H9 (cell line): ENCODE measurements around the gene SP100. TPM values are rescaled to one million over a fixed set of nuclear protein-coding genes. Genes with fewer than 3 reads are reported as not detected.
"Not testable (repeated sequence)": the region's sequence is repeated elsewhere in the genome, so short reads cannot be mapped to it uniquely, and the experiment has no call there.

Experiments used
- DNase-seq: peaks from one replicate; pipeline ENCODE4 v3.0.0-alpha.2; 2017
- H2AFZ ChIP-seq: one replicate; pipeline ENCODE4 v1.6.1; 2013; ENCODE audit warnings: mild to moderate bottlenecking, low read length, control low read depth, moderate library complexity
- H2AK5ac ChIP-seq: 2 replicates; pipeline ENCODE4 v1.6.1; 2013; ENCODE audit warnings: low read length, control low read depth, mixed read lengths; ENCODE audit not compliant: insufficient read length
- H2BK120ac ChIP-seq: one replicate; pipeline ENCODE4 v1.6.1; 2013; ENCODE audit warnings: low read depth, mild to moderate bottlenecking, low read length, control low read depth, inconsistent platforms; ENCODE audit not compliant: poor library complexity, severe bottlenecking
- H2BK12ac ChIP-seq: 2 replicates; pipeline ENCODE4 v1.6.1; 2013; ENCODE audit warnings: low read length, control low read depth, mixed read lengths, low read depth; ENCODE audit not compliant: insufficient read length
- H2BK15ac ChIP-seq: 2 replicates; pipeline ENCODE4 v1.6.1; 2013; ENCODE audit warnings: low read depth, low read length, control low read depth
- H2BK20ac ChIP-seq: one replicate; pipeline ENCODE4 v1.6.1; 2013; ENCODE audit warnings: low read depth, mild to moderate bottlenecking, low read length, control low read depth, inconsistent platforms; ENCODE audit not compliant: poor library complexity, severe bottlenecking
- H2BK5ac ChIP-seq: 2 replicates; pipeline ENCODE4 v1.6.1; 2013; ENCODE audit warnings: low read length, control low read depth, mixed read lengths; ENCODE audit not compliant: insufficient read length
- H3K14ac ChIP-seq: 2 replicates; pipeline ENCODE4 v1.6.1; 2013; ENCODE audit warnings: low read length, control low read depth; ENCODE audit not compliant: insufficient read depth
- H3K18ac ChIP-seq: 2 replicates; pipeline ENCODE4 v1.6.1; 2013; ENCODE audit warnings: low read depth, mild to moderate bottlenecking, mixed read lengths, low read length, control low read depth; ENCODE audit not compliant: insufficient read length
- H3K23ac ChIP-seq: 2 replicates; pipeline ENCODE4 v1.6.1; 2013; ENCODE audit warnings: low read length, control low read depth, mixed read lengths, low read depth; ENCODE audit not compliant: insufficient read length
- H3K23me2 ChIP-seq: 2 replicates; pipeline ENCODE4 v1.6.1; 2013; ENCODE audit warnings: low read depth, mild to moderate bottlenecking, mixed read lengths, low read length, control low read depth; ENCODE audit not compliant: insufficient read length, poor library complexity, severe bottlenecking
- H3K27ac ChIP-seq: 2 replicates; pipeline ENCODE4 v1.5.1; 2013; ENCODE audit warnings: low read length, control low read depth, mixed read lengths, low read depth; ENCODE audit not compliant: insufficient read length
- H3K27me3 ChIP-seq: 2 replicates; pipeline ENCODE4 v1.6.1; 2013; ENCODE audit warnings: low read length, control low read depth, inconsistent platforms; ENCODE audit not compliant: insufficient read depth
- H3K4ac ChIP-seq: 2 replicates; pipeline ENCODE4 v1.6.1; 2013; ENCODE audit warnings: low read depth, mild to moderate bottlenecking, control low read depth, inconsistent platforms, low read length, moderate library complexity
- H3K4me1 ChIP-seq: 2 replicates; pipeline ENCODE4 v1.6.1; 2013; ENCODE audit warnings: low read length, control low read depth, inconsistent platforms; ENCODE audit not compliant: insufficient read depth
- H3K4me2 ChIP-seq: 2 replicates; pipeline ENCODE4 v1.6.1; 2013; ENCODE audit warnings: low read length, control low read depth, mixed read lengths; ENCODE audit not compliant: insufficient read length, insufficient read depth
- H3K56ac ChIP-seq: 2 replicates; pipeline ENCODE4 v1.6.1; 2013; ENCODE audit warnings: low read depth, mild to moderate bottlenecking, mixed read lengths, low read length, control low read depth; ENCODE audit not compliant: insufficient read length
- H3K79me1 ChIP-seq: 2 replicates; pipeline ENCODE4 v1.6.1; 2013; ENCODE audit warnings: low read depth, mild to moderate bottlenecking, moderate library complexity, low read length, control low read depth, inconsistent platforms; ENCODE audit not compliant: insufficient read depth, poor library complexity, severe bottlenecking
- H3K79me2 ChIP-seq: 2 replicates; pipeline ENCODE4 v1.6.1; 2013; ENCODE audit warnings: low read length, control low read depth, inconsistent platforms; ENCODE audit not compliant: insufficient read depth
- H3K9ac ChIP-seq: 2 replicates; pipeline ENCODE4 v1.6.1; 2013; ENCODE audit warnings: low read length, control low read depth, mixed read lengths; ENCODE audit not compliant: insufficient read length; ENCODE audit errors: extremely low read depth
- H3K9me3 ChIP-seq: one replicate; pipeline ENCODE4 v1.6.1; 2013; ENCODE audit warnings: low read depth, low read length, inconsistent platforms; ENCODE audit not compliant: control insufficient read depth
- H3T11ph ChIP-seq: one replicate; pipeline ENCODE4 v1.6.1; 2013; ENCODE audit warnings: mild to moderate bottlenecking, low read length, control low read depth, inconsistent platforms
- H4K20me1 ChIP-seq: one replicate; pipeline ENCODE4 v1.6.1; 2013; ENCODE audit not compliant: control insufficient read depth, insufficient read length, insufficient read depth
- H4K5ac ChIP-seq: 2 replicates; pipeline ENCODE4 v1.6.1; 2013; ENCODE audit warnings: low read depth, mild to moderate bottlenecking, mixed read lengths, low read length, control low read depth; ENCODE audit not compliant: insufficient read length
- H4K8ac ChIP-seq: replicated peaks from 2 replicates; pipeline ENCODE4 v1.6.1; 2013; ENCODE audit warnings: low read length, control low read depth, mixed read lengths, low read depth; ENCODE audit not compliant: insufficient read length
- H4K91ac ChIP-seq: 2 replicates; pipeline ENCODE4 v1.6.1; 2013; ENCODE audit warnings: low read depth, mild to moderate bottlenecking, moderate library complexity, mixed read lengths, low read length, control low read depth; ENCODE audit not compliant: insufficient read length
- H3K27ac Mint-ChIP-seq, 3 experiments: 2 replicates in 2 of 3; 3 replicates in 1 of 3; pipeline ENCODE4 v1.8.0; 2020 to 2021; ENCODE audit warnings: mixed read lengths in 3 of 3, mild to moderate bottlenecking in 1 of 3, moderate library complexity in 1 of 3
- H3K27me3 Mint-ChIP-seq: 2 replicates; pipeline ENCODE4 v1.8.0; 2021; ENCODE audit warnings: low read depth, mild to moderate bottlenecking, moderate library complexity, mixed read lengths
- H3K36me3 Mint-ChIP-seq, 3 experiments: 2 replicates in 2 of 3; 3 replicates in 1 of 3; pipeline ENCODE4 v1.8.0; 2020 to 2021; ENCODE audit warnings: low read depth in 3 of 3, mixed read lengths in 3 of 3; ENCODE audit not compliant: insufficient read depth in 1 of 3
- H3K4me1 Mint-ChIP-seq, 2 experiments: 2 replicates each; pipeline ENCODE4 v1.8.0; 2020; ENCODE audit warnings: mixed read lengths in 2 of 2
- H3K4me3 Mint-ChIP-seq, 2 experiments: 2 replicates in 1 of 2; 3 replicates in 1 of 2; pipeline ENCODE4 v1.8.0; 2020 to 2021; ENCODE audit warnings: mild to moderate bottlenecking in 2 of 2, mixed read lengths in 2 of 2, moderate library complexity in 1 of 2
- H3K9me3 Mint-ChIP-seq, 2 experiments: 2 replicates in 1 of 2; 3 replicates in 1 of 2; pipeline ENCODE4 v1.8.0; 2020; ENCODE audit warnings: mild to moderate bottlenecking in 2 of 2, mixed read lengths in 2 of 2, moderate library complexity in 1 of 2
- CTCF ChIP-seq: fragments of 200-600 bp; sonication (generic); conservative IDR thresholded peaks from 3 replicates; pipeline ENCODE4 v1.8.0; 2021; ENCODE audit warnings: antibody characterized with exemption, mild to moderate bottlenecking
- WGBS: extraction: QIAGEN DNeasy Blood & Tissue Kit; methylation state at CpG from one replicate; pipeline ENCODE4 v1.1.7; 2013; ENCODE audit warnings: missing lambda C conversion rate, low lambda C conversion rate, mixed read lengths; ENCODE audit not compliant: insufficient read length; ENCODE audit errors: extremely low coverage; 5-methylcytosine and 5-hydroxymethylcytosine counted together
- total RNA-seq: library from RNA; stranded (reverse); gene quantifications from 2 replicates; pipeline ENCODE4 v1.2.1, GENCODE V29; 2021

Gene SP100
- total RNA-seq, 1 experiment from 2014 or later: 0.28 TPM

GRCh38 chr2:230394301-230394700, 21.7 kb upstream of the SP100 start:
- Mint-ChIP-seq H3K27me3 (no peaks in the 10 kb centered on the region), H3K36me3 (no peaks in the 10 kb centered on the region; a peak in 1 of 7 replicates), H3K27ac (no peak overlapping the region), H3K9me3 (peaks cover 12 to 16% of the 10 kb centered on the region in 2 experiments; a peak in 3 of 5 replicates), H3K4me1 (no peaks in the 10 kb centered on the region), H3K4me3 (no peak overlapping the region)
- H3K4ac ChIP-seq: no peak overlapping the region
- no peak overlapping the region for H4K8ac ChIP-seq
- no peak overlapping the region for H2BK15ac ChIP-seq
- H3K18ac ChIP-seq: no peak overlapping the region
- no peak overlapping the region for H2BK20ac ChIP-seq
- H3K14ac ChIP-seq: no peak overlapping the region
- H3K4me1 ChIP-seq: no peaks in the 10 kb centered on the region
- WGBS: no CpG with 5 or more reads among the region's 2 CpGs
- H4K5ac ChIP-seq: no peak overlapping the region
- TF ChIP-seq CTCF: no peak
- H3K23ac ChIP-seq: no peak overlapping the region
- H3K27ac ChIP-seq: no peak overlapping the region
- H3K27me3 ChIP-seq: no peaks in the 10 kb centered on the region
- H2AFZ ChIP-seq: no peak overlapping the region
- H3K79me1 ChIP-seq: no peaks in the 10 kb centered on the region
- H3K9ac ChIP-seq: no peak overlapping the region
- no peak overlapping the region for H2BK5ac ChIP-seq
- H2AK5ac ChIP-seq: no peak overlapping the region
- H3T11ph ChIP-seq: no peak overlapping the region
- no peaks in the 10 kb centered on the region for H3K23me2 ChIP-seq
- H4K91ac ChIP-seq: no peak overlapping the region
- no peaks in the 10 kb centered on the region for H4K20me1 ChIP-seq
- no peak overlapping the region for H2BK12ac ChIP-seq
- H2BK120ac ChIP-seq: no peak overlapping the region
- H3K56ac ChIP-seq: no peak overlapping the region
- DNase-seq: no peak
- no peaks in the 10 kb centered on the region for H3K79me2 ChIP-seq
- no peak overlapping the region for H3K4me2 ChIP-seq
- H3K9me3 ChIP-seq: no peaks in the 10 kb centered on the region

- not testable (repeated sequence) for H3K23me2 ChIP-seq, H2AFZ ChIP-seq, H3K4me2 ChIP-seq, H3K27ac Mint-ChIP-seq, H4K5ac ChIP-seq, H3K14ac ChIP-seq, H3K79me2 ChIP-seq, H2BK20ac ChIP-seq, H3K4me1 Mint-ChIP-seq, H3K56ac ChIP-seq, H4K20me1 ChIP-seq, DNase-seq, H4K91ac ChIP-seq, H3K27ac ChIP-seq, H3K4me1 ChIP-seq, H4K8ac ChIP-seq, H2BK12ac ChIP-seq, H3K79me1 ChIP-seq, H3K9me3 ChIP-seq, H3K27me3 Mint-ChIP-seq, H2AK5ac ChIP-seq, H2BK5ac ChIP-seq, H3T11ph ChIP-seq, H2BK15ac ChIP-seq, H3K9ac ChIP-seq, H3K23ac ChIP-seq, H3K27me3 ChIP-seq, H3K36me3 Mint-ChIP-seq, H3K18ac ChIP-seq, H3K4me3 Mint-ChIP-seq, H3K4ac ChIP-seq, H2BK120ac ChIP-seq
- H3K9me3 Mint-ChIP-seq: peaks cover 12 to 16% of the 10 kb centered on the region in 2 experiments; a peak in 3 of 5 replicates
- no CpG with 5 or more reads among the region's 6 CpGs for WGBS
Measured at GRCh38 chr2:230398698-230399097, 17.3 kb upstream of the SP100 start.
